Stomach (tissue), 9 donors: ENCODE results near the gene ZFPM1. TPM values are rescaled to one million over a fixed set of nuclear protein-coding genes. Genes with fewer than 3 reads are reported as not detected.
"Not testable (repeated sequence)": the region's sequence is repeated elsewhere in the genome, so short reads cannot be mapped to it uniquely, and the experiment has no call there.

ENCODE experiments used
- DNase-seq, 2 donors: peaks; one replicate each; pipeline versions ENCODE4 v3.0.0 to v3.0.0-alpha.2; 2013 to 2019
- H3K27ac ChIP-seq, 5 donors: fragments of 200-600 bp in 4 of 5; sonication (generic) in 4 of 5; one replicate each; pipeline ENCODE4 v1.5.1; 2013 to 2019; ENCODE audit warnings: mild to moderate bottlenecking in 1 of 5, moderate library complexity in 1 of 5
- H3K27me3 ChIP-seq, 3 donors: fragments of 200-600 bp; sonication (generic); one replicate each; pipeline ENCODE4 v1.5.1; 2017 to 2019; ENCODE audit warnings: mixed run types in 1 of 3
- H3K36me3 ChIP-seq, 4 donors: fragments of 200-600 bp; sonication (generic); 1 replicate in 3 of 4; 2 replicates in 1 of 4; pipeline ENCODE4 v1.5.1; 2016 to 2019
- H3K4me1 ChIP-seq, 4 donors: fragments of 200-600 bp; sonication (generic); one replicate each; pipeline ENCODE4 v1.5.1; 2016 to 2019
- H3K4me3 ChIP-seq, 4 donors: fragments of 200-600 bp; sonication (generic) in 3 of 4; one replicate each; pipeline ENCODE4 v1.5.1; 2016 to 2019; ENCODE audit warnings: mild to moderate bottlenecking in 1 of 4
- H3K9me3 ChIP-seq, 4 donors: fragments of 200-600 bp; sonication (generic); one replicate each; pipeline ENCODE4 v1.5.1; 2016 to 2019
- CTCF ChIP-seq, 7 experiments: fragments of 450-650 bp in 4 of 7; fragments of 200-600 bp in 3 of 7; sonication (generic) in 3 of 7; IDR thresholded peaks; one replicate each; pipeline ENCODE4 v1.5.1; 2016 to 2019; ENCODE audit warnings: antibody characterized with exemption in 7 of 7, control low read depth in 2 of 7, mild to moderate bottlenecking in 1 of 7
- EP300 ChIP-seq: sonication (generic); formaldehyde crosslinking; IDR thresholded peaks from one replicate; pipeline ENCODE4 v1.6.1; 2017; ENCODE audit warnings: antibody characterized with exemption
- POLR2A ChIP-seq, 4 donors: fragments of 450-650 bp; IDR thresholded peaks; one replicate each; pipeline ENCODE4 v1.6.1; 2016; ENCODE audit warnings: antibody characterized with exemption in 4 of 4, control low read depth in 2 of 4, mild to moderate bottlenecking in 1 of 4, moderate library complexity in 1 of 4
- POLR2AphosphoS5 ChIP-seq, 3 donors: sonication (generic); formaldehyde crosslinking; IDR thresholded peaks; one replicate each; pipeline ENCODE4 v1.6.1; 2016; ENCODE audit warnings: antibody characterized with exemption in 3 of 3
- WGBS, 5 donors: extraction: QIAGEN DNeasy Blood & Tissue Kit in 3 of 5; methylation state at CpG; one replicate each; pipeline versions ENCODE4 v1.1.5 to v1.1.7; 2013 to 2018; 5-methylcytosine and 5-hydroxymethylcytosine counted together
- intact Hi-C: fragments of 100-400 bp; cut with DNase I; formaldehyde crosslinking; loops from one replicate; pipeline ENCODE4 v1.15.1; 2023; ENCODE audit warnings: low total_unique reads
- polyA plus RNA-seq, 3 donors: library from polyadenylated mRNA; stranded (reverse); fragments of 200-250 nt; gene quantifications; one replicate each; pipeline ENCODE4 v1.2.3, GENCODE V29; 2013
- total RNA-seq, 5 donors: library from RNA; depleted of rRNA; stranded (reverse); fragments of >200 nt; gene quantifications; one replicate each; pipeline versions ENCODE4 v1.1.0 to v1.2.3, GENCODE V29; 2014 to 2016
- donor health status: healthy with polysubstance abuse.
- donor health status: Bipolar disorder and iron deficiency.
- donor health status: healthy.

The ZFPM1 gene
- total and polyA plus RNA-seq, 8 donors, result 3.9 to 85.7 (median 12.9) TPM

DNA sequence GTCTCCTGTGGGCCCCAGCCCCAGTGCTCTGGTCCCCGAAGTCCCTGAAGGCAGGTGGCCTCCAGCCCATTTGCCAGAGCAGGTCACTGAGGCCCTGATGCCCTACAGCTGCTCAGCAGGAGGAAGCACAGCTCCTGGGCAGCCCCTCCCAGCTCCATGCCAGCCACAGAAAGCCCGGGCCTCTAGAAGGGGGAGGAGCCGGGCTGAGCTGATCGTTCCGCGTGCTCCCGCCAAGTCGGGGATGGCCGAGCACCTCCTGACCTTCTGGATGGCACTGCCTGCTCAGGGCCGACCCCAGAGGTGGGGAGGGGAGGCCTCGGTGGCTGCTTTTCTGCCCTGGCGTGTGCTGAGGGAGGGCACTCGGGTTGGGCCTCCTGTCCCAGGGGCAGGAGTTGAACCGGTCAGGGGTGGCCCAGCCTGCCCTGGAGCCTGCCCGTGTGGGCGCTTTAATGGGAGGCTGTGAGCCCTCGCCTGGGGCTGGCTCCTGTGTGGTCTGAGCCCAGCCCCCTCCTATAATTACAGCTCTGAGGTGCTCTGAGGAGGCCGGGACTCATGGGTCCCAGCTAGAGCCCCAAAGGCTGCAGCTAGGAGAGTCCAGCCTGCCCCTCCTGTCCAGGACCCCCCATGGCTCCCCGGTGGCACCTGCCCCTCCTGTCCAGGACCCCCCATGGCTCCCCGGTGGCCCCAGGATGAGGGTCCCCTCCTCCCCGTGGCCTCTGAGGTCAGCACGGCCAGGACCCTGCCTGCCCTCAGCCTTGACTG is 29.7 kb downstream of the ZFPM1 start:
- intact Hi-C loops, result no loop called here
- Histone ChIP-seq H3K36me3 (peaks cover 0 to 8% (median 2%) of the 10 kb centered on the region in 4 donors), H3K27ac (peak overlapping the region; percentile 52 to 81 (median 68)), H3K4me1 (peaks cover 53 to 100% (median 96%) of the 10 kb centered on the region in 4 donors), H3K4me3 (peak overlapping the region in 1 of 4 donors; percentile 3), H3K9me3 (no peaks in the 10 kb centered on the region), H3K27me3 (peaks cover 0 to 42% (median 0%) of the 10 kb centered on the region in 3 donors)
- TF ChIP-seq EP300, result no peak
- no peak for TF ChIP-seq CTCF (IDR thresholded peaks at IDR 0.05)
- no peak for TF ChIP-seq POLR2A (IDR thresholded peaks at IDR 0.05)
- no peak for TF ChIP-seq POLR2AphosphoS5 (IDR thresholded peaks at IDR 0.05)
- WGBS, 5 donors, result 28 to 59% (median 38%) methylated on average over 10 to 22 of the region's 22 CpGs
- peak; percentile 70 to 79 for DNase-seq

- no peaks in the 10 kb centered on the region for H3K9me3 ChIP-seq
- H3K4me1 ChIP-seq, result peaks cover 49 to 95% (median 94%) of the 10 kb centered on the region in 4 donors
- intact Hi-C loops, result no loop called here
Measured at GRCh38 chr16:88483392-88483641, 30.2 kb downstream of the ZFPM1 start.

DNA sequence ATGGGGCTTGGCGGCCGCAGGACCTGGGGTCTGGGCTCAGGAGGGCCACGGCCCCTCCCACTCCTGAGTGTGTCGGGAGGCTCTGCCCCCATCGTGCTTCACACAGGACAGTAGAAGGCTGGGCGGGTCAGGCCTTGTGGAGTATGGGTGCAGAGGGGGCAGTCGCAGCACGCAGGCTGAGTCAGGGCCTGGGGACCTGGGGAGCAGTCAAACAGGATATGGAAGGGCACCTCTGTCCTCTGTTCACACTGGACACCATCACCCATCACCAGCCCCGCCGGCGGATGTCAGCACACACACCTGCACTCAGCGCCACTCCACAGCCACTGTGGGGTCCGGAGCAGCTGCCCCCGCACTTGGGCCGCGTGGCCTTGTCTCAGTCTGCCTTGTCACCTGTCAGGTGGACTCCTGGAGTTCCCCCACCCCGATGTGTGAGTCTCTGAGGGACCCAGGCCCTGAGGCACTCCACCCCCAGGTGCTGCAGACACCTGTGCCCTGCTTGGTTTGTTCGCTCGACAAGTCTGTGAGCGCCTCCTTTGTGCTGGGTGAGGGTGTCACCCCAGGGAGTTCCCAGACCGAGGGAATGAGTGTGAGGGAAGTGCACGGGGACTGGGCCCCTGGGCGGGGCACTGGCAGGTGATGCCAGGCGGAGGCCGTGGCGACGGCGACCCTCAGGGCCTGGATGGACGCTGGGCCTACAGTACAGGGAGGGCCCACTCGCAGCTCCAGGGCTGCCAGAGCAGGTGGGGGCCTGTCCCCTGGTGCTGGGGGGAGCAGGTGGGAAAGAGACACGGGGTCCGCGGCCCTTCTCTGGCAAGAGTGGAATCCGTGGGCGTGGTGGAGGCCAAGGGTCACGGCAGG is 31.7 kb downstream of the ZFPM1 start:
- TF ChIP-seq POLR2A (IDR thresholded peaks at IDR 0.05) (no peak), EP300 (no peak), CTCF (IDR thresholded peaks at IDR 0.05) (no peak), POLR2AphosphoS5 (IDR thresholded peaks at IDR 0.05) (peak in 2 of 3 donors; percentile 37 to 46)
- no peak overlapping the region for H3K4me3 ChIP-seq
- WGBS, 5 donors, result 53 to 87% (median 61%) methylated on average over 24 to 36 of the region's 36 CpGs
- H3K4me1 ChIP-seq, result peaks cover 49 to 96% (median 95%) of the 10 kb centered on the region in 4 donors
- peaks cover 0 to 18% (median 4%) of the 10 kb centered on the region in 4 donors for H3K36me3 ChIP-seq
- no peaks in the 10 kb centered on the region for H3K9me3 ChIP-seq
- peak overlapping the region; percentile 58 to 81 (median 68) for H3K27ac ChIP-seq
- intact Hi-C loops, result no loop called here
- peak; percentile 74 to 84 for DNase-seq
- peaks cover 0 to 23% (median 0%) of the 10 kb centered on the region in 3 donors for H3K27me3 ChIP-seq

More at GRCh38 chr16:88483392-88483641, 30.2 kb downstream of the ZFPM1 start:
- no peak for TF ChIP-seq EP300
- no peak for TF ChIP-seq CTCF (IDR thresholded peaks at IDR 0.05)
- no peak for TF ChIP-seq POLR2AphosphoS5 (IDR thresholded peaks at IDR 0.05)
- no peak for TF ChIP-seq POLR2A (IDR thresholded peaks at IDR 0.05)
- H3K36me3 ChIP-seq, result peaks cover 0 to 8% (median 2%) of the 10 kb centered on the region in 4 donors
- no peak for DNase-seq
- H3K27ac ChIP-seq, result peak overlapping the region; percentile 58 to 81 (median 68)
- H3K27me3 ChIP-seq, result peaks cover 0 to 37% (median 0%) of the 10 kb centered on the region in 3 donors
- 40 to 65% (median 49%) methylated on average over 8 of the region's 8 CpGs for WGBS, 5 donors
- peak overlapping the region in 1 of 4 donors; percentile 3 for H3K4me3 ChIP-seq

GRCh38 chr16:88485366-88485741 is 32.3 kb downstream of the ZFPM1 start:
- intact Hi-C loops, H3K9me3 ChIP-seq, H3K4me3 ChIP-seq, DNase-seq: not testable (repeated sequence)
- Histone ChIP-seq H3K27me3 (peaks cover 0 to 16% (median 0%) of the 10 kb centered on the region in 3 donors), H3K4me1 (peaks cover 43 to 95% (median 93%) of the 10 kb centered on the region in 4 donors), H3K36me3 (peaks cover 0 to 21% (median 6%) of the 10 kb centered on the region in 4 donors), H3K27ac (peak overlapping the region; percentile 58 to 81 (median 68))
- 73 to 92% (median 85%) methylated on average over 8 of the region's 8 CpGs for WGBS, 5 donors
